Activated naive CD4-positive, alpha-beta T cell (primary cell): ENCODE results near the gene SHROOM3.
"Not testable (repeated sequence)": the region's sequence is repeated elsewhere in the genome, so short reads cannot be mapped to it uniquely, and the experiment has no call there.

ENCODE experiments used
- DNase-seq, 4 experiments: peaks; one replicate each; lab custom pipeline; 2025; lab: John Stamatoyannopoulos, UW

The SHROOM3 gene

DNA sequence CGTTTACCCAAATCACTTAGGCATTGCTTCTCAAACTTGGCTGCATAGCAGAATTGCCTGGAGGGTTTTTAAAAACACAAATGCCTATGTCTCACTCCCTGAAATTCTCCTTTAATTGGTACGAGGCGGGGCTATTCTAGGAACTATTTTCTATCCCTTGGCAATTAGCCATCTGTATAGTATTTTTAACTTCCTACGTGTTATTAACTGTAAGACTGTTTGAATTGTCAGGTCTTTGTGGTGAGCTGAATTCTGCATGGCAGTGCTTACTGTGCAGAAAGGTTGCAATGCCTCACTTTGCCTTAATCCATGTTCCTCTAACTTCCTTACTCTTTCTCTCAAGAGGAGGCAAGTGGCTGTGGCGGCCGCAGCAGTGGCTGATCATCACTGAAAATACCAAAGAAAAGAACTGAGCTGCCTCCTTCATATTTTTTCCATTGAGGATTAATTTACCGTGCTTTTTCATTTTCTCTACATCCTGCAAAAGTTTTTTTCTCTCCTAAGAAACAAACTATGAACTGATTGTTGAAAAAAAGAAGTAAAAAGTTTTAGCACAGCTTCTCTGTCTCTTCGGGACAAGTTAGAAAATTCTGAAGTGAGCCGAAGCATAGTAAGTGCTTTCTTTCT, at the start of gene SHROOM3:
TSS of gene SHROOM3 (plus strand) at position 329 of the 627 bp plus-strand sequence. CDS start 824 bp downstream, outside the sequence.
- DNase-seq = no peak

DNA sequence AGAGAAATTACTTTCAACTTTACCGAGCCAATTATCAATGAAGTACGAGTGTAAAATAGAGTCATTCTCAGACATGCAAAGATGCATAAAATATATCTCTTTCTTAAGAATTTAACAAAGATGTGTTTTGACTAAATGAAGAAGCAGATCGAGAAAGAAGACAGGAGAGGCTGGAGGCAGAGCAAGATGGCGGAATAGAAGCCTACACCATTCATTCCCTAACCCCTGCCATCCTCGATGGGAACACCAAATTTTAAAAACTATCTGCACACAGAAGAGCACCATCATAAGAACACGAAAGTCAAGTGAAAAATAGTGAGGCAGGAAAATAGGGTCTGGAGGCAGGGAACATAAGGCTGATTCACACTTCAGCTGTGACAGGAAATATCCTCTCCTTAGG, 49.1 kb upstream of the SHROOM3 start:
- DNase-seq = no peak

DNA sequence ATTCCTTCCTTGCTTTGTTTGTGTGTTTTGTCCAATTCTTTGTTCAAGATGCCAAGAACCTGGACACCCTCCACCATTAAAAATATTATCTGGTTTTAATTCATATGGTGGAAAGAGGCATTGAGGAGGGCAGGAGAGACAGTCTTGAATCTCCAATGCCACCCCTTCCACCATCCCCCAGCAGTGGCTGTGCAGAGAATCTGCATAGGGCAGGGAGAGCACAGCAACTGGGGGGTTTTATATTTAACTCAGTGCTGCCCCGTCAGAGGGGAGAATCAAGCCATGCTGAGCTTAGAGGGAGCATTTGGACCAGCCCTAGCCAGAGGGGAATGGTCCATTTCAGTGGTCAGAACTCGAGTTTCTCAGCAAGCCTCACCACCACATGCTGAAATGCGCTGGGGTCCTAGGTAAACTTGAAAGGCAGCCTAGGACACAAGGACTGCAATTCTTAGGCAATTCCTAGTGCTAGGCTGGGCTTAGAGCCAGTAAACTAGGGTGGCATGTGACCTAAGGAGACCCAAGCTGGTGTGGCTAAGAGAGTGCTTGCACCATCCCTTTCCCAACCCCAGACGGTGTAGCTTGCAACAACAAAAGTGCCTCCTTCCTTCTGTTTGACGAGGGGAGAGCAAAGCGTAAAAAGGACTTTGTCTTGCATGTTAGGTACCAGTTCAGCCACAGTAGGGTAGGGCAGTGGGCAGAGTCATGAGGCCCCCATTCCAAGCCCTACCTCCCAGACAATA, 48.3 kb upstream of the SHROOM3 start:
- DNase-seq = no peak

DNA sequence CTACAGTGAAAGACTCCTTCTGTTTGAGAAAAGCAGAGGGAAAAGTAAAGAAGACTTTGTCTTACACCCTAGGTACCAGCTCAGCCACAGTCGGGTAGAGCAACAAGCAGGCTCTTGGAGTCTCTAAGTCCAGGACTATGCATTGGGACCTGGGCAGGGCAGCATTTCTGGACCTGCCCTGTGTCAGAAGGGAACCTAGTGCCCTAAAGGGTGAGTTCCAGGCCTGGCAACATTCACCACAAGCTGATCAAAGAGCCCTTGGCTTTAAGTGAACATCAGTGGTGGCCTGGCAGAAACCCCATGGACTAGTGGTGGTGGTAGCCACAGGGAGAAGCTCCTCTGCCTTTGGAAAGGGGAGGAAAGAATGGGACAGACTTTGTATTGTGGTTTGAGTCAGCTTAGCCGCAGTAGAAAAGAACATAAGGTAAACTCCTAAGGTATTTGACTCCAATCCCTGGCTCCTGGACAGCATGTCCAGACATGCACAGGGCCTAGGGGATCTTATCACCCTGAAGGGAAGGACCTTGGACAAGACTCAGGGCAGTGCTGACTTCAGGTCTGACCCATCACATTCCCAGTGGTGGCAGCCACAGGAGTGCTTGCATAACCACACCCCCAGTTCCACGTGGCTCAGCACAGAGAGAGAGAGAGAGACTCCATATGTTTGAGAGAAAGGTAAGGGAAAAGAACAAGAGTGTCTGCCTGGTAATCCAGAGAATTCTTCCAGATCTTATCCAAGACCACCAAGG, 46.7 kb upstream of the SHROOM3 start:
- no peak for DNase-seq

DNA sequence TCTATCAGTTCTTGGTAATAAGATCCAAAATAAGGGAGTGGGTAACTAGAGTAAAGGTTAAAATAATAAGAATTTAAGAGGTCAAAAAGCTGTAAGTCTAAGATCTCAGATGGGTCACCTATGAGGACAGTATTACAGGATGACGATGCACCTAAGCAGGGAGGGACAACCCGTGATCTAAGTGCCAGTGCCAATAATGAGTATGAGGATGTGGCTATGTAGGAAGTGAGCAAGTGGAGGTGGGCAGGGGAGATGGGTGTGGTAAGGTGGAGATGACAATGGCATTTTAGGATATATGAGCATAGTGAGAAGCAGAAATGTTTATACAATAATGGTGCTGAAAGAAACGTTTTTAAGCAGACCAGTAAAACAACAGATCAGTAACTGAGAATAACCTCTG, 33.4 kb upstream of the SHROOM3 start:
- DNase-seq = no peak

DNA sequence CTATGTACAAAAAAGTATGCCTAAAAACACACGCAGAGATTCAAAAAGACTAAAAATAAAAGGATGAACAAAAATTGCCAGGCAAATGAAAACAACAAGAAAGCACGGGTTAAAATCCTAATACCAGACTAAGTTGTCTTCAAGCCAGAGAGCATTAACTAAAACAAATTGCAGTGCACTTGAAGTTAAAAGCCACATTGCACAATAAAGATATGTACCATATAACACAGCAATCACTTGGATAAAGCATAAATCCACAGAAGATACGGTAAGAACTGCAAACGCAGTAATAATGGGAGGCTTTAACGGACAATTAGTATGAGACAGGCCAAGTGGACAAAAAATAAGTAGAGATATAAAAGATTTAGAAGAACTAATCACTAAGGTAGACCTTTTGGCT, 28.9 kb upstream of the SHROOM3 start:
- DNase-seq = no peak

DNA sequence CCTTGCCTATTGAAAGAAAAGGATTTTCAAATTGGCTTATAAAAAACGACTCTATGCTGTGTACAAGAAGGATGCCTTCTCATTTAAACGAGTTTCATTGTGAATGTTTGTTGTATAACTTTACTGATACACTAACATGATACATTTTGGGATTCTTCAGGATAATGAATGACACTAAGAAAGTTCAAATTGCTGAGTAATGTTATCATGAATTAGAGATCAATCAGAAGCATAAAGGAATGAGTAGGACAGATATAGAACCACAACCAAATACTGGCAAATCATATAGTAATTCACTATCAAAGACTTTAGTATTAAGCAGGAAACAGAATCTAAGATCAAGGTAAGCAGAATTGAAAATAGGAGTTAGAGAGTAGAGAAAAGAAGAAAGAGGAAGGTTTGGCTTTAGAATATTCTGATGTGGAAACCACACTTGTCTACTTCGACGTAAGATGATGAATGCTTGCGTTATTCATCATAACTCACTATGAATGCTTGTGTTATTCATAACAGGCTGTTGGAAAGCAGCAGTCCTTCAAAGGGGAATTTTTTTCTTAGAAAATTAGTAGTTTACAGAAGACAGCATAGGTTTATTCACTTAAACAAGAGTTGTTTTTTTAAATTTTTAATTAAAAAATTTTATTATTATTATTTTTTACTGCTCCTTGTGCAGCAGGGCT, 27.4 kb upstream of the SHROOM3 start:
- DNase-seq = no peak

DNA sequence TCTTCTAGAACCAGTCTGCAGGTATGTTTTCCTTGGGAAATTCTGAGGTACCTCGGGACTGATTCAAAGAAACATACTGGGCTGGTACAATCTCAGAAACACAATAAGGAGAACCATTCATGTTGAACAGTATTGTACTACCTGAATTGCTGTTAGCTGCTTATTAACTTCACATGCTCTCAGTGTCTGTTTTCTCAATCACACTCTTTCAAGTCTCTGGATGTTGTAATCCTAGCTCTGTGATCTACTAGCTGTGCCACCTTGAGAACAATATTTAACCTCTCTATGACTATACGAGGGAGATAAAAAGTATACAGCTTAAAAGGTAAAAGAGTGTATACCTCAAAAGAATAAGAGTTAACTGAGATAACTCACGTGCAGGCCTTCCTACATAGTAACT, 24.4 kb upstream of the SHROOM3 start:
- DNase-seq = no peak

DNA sequence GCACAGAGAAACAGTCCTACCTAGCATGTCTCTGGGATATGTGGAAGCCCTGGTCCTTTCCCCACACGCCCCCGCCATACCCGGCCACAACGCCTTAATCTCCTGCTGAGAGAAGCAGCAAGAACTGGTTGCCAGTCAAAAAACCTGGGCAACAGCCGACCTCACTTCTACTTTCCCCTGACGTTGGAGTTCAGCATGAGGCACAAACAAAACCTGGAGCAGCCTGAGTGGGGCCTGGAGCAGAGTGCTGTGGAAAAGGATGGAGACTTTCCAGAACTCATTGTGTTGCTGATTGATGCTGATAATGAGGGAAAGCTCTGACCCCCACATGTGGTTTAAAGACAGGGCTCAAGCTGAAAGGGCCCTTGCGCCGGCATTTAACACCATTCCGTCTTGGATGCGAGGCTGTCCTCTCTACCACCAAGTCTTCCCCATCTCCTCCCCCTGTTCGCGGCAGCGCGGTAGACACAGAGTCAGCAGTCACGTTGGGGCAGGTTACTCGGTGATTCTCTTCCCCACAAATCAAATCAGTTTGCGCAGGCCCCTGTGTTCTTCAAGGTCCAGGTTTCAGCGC, 14.8 kb upstream of the SHROOM3 start:
- no peak for DNase-seq

DNA sequence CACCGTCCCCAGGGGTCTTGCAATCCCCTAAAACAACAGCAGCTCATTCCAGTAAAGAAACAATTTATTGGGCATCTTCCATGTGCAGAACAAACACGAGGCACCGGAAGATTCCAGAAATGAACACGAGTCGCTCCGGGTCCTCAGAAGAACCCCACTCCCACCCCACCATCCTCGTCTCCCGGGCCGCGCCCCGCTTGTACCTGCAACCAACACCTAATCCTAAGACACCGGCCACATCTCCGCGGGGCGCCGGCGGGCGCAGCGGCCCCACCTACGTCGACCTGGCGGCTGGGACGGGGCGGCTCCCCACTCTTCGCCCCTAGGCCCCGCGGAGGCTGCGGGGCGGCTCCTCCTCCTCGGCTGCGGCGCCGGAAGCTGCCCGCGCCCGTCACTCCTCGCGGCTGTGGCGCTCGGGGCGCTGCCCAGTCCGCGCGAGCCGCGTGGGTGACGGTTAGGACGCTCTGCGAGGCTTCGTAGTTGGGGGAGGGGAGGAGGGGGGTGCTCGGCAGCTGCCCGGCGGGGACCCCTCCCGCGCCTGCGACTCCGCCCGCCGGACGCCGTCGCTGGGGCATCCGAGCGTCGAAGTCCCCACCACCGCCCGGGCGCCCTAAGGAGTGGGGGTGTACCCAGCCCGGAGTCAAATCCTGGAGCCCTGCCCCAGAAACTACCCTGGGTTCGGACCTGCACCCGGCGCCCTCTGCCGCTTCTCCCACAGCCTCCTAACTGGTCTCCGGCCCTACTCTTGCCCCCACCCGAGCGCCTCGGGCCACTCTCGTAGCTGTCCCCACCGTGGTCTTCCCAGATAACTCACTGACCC, 14.1 kb upstream of the SHROOM3 start, which contains the start of gene CCDC158:
TSS of gene CCDC158 (minus strand) at position 380 of the 820 bp plus-strand sequence. CDS start 17,934 bp downstream, outside the sequence.
- no peak for DNase-seq

DNA sequence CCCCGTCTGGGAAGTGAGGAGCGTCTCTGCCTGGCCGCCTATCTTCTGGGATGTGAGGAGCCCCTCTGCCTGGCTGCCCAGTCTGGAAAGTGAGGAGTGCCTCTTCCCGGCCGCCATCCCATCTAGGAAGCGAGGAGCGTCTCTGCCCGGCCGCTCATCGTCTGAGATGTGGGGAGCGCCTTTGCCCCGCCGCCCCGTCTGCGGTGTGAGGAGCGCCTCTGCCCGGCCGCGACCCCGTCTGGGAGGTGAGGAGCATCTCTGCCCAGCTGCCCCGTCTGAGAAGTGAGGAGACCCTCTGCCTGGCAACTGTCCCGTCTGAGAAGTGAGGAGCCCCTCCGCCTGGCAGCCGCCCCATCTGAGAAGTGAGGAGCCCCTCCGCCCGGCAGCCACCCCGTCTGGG, 11.9 kb upstream of the SHROOM3 start:
- not testable (repeated sequence) for DNase-seq

DNA sequence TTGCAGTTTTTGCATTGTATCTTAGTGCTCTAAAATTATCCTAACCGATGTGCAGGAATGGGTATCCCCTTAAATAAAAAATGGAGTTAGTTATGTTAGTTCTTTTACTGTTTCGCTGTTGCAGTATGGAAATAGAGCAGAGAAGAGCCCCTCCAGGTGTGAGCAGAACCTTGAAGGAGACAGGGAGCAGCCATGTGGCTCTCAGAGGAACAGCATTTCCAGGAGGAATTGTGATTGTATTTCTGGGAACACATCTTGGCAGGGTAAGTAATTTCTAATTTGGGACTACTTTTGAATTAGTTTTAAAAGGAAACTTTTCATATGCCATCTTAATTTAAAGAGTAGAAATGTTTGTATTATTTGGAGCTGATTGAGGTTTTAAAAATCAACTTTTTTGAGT, 8.8 kb upstream of the SHROOM3 start:
- DNase-seq = no peak

DNA sequence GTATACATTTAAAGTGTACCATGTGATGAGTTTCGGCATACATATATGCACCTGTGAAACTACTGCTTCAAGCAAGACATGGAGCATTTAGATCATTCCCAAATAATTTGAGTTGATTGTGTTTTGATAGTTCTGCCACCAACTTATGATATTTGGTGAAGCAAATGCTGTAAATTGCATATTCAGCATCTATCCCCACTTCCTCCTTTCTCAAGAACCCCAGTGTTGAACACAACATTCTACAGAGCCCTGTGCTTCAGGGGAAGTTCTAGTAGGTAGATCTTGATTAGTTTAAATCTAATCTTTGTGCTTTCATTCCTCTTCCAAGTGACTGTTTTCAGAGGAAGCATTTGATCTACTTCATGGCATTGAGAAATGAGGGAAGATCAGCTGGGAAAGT, 5.4 kb upstream of the SHROOM3 start:
- DNase-seq = no peak

DNA sequence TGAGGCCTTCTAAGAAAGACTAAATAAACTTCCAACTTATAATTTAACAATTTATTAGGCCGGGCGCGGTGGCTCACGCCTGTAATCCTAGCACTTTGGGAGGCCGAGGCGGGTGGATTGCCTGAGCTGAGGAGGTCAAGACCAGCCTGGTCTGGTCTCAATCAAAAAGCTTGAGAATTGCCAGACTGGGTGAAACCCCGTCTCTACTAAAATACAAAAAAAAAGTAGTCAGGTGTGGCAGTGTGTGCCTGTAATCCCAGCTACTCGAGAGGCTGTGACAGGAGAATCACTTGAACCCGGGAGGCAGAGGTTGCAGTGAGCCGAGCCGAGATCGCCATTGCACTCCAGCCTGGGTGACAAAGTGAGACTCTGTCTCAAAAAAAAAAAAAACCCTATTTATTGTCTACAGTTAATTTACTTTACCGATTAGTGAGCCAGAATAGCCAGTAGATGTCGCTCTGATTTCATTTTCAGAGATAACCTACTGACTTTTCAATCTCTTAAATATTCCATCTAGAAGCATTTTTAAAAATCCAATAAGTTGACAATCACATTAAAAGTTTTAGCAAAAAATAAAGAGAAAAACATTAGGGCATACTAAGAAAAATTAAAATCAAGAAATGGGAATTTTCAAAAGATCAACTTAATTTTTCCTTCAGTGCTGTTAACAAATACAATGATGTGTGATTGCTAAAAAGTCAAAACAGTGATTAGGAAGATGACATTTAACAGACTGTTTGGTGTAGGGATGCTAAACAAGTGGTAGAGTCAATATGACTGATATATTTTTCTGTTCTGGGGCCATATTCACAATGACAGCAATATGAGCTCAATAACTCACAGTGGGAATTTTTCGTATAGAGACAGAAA, 4.3 kb upstream of the SHROOM3 start:
- no peak for DNase-seq

DNA sequence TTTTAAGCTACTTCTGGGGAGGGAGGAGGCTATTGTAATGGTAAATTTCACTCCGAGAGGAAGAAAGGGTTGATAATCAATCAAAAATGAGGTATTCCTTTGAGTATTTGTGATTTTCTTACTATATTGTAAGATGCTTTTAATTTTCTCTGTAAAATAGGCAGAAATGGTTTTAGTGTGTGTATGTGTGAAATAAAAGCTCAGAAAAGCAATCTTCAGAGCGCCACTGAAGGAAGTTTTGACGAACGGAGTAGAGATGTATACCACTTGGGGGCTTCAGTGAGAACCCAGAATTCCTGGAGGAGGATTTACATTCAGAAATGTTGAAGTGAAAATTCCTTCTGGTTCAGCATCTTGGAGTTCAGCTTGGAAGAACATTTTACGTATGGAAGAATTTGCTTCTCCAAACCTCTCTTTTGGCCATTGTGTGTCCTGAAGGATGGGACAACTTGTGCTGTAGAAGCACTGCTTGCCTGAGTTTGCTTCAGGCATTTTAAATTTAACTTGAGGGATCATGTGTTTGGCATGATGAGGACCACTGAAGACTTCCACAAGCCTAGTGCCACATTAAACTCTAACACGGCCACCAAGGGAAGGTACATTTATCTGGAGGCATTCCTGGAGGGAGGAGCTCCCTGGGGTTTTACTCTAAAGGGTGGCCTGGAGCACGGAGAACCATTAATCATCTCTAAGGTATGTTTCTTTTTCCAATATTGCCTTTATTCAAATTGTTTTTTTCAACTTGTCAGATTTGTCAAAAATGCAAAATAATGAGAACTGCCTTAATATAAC, 695 bp downstream of the SHROOM3 start:
- no peak for DNase-seq

DNA sequence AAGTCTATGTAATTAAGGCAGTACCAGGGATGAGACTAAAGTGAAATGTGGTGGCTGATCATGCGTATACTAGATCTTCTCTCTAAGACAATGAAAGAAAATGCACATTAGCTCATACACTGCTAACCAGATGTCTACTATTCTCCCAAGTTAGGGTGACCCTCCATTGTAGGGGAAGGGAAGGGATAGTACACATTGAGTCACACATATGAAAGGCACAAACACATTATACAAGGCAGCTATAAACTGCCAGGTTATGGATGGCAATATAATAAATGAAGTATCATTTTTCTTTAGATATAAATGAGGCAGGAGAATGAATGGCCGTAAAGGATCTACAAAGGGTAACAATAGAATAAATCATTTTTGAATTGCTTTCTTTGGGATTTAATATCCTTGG, 4.5 kb downstream of the SHROOM3 start:
- no peak for DNase-seq

DNA sequence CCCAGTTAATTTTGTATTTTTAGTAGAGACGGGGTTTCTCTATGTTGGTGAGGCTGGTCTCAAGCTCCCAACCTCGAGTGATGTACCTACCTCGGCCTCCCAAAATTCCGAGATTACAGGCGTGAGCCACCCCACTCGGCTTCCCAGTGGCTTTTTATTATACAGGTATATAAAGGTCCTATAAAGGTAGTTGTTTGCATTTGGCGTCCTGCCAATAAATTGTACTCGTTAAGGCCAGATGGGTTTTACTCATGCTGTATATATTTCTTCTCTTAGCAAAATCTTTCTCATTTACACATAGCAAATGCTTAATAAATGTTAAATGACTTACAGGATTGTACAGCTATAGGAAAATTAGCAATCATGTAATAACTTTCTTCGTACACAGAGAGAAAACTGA, 6.9 kb downstream of the SHROOM3 start:
- no peak for DNase-seq

DNA sequence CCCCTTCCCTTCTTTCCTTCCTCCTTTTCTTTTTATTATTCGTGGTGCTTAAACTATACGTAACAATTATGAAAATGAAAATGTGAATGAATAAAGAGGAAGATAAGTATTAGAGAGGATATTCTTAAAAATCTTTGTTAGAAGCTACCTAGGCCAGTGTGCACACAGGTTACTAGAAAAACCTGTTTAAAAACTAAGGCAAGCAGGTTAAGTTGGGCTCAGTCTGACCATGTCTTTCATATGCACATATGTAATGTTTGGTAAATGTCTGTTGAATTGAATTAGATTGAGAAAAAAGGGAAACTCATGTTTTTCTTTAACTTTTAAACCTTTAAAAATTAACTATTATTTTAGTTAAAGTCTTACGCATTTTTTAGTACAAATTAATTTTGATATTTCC, 7.8 kb downstream of the SHROOM3 start:
- no peak for DNase-seq

DNA sequence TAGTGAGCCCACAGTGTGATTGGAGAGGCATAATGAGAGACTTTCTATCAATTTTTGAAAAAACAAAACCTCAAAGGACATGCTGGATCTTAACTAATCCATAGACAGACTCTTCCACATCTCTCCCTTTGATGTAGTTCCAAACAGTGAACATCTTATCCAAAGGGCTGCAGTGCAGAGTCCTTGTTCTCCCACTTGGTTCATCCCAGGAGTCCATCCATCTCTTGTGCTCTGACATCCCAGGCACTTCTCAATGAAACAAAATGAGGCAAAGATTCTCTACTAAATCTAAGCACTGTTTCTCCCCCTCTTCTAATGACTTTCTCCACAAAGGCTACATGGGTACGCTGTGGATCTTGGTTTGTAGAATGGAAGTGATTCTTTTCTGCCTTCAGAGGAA, 8.3 kb downstream of the SHROOM3 start:
- DNase-seq = no peak
